T-helper 1 cell treated with Interleukin-12 subunit alpha and Interleukin-12 subunit beta and Interleukin-4 antibody, amounts not matched to agents 30 ng/mL and 1 ng/mL, for 36 hours (primary cell): ENCODE measurements around the gene RFT1. TPM values are rescaled to one million over a fixed set of nuclear protein-coding genes. Genes with fewer than 3 reads are reported as not detected.

Source experiments
- intact Hi-C: fragments of 100-400 bp; cut with micrococcal nuclease; formaldehyde crosslinking; loops from one replicate; pipeline ENCODE4 v1.15.1; 2024
- total RNA-seq: library from RNA; stranded (reverse); gene quantifications from 2 replicates; pipeline ENCODE4 v1.2.3, GENCODE V29; 2022

The RFT1 gene
- total RNA-seq, 1 donor from 2014 or later, result 34.1 TPM

DNA sequence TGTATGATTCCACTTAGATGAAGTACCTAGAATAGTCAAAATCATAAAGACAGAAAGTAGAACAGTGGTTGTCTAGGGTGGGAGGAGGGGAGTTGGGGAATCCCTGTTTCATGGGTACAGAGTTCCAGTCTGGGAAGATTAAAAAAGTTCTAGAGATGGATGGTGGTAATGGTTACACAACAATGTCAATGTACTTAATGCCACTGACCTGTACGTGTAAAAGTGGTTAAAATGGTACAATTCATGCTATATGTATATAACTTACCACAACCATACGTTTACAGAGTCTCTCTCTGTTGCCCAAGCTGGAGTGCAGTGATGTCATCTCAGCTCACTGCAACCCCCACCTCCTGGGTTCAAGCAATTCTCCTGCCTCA lies 90.9 kb downstream of the RFT1 start:
- intact Hi-C loops, result no loop called here

DNA sequence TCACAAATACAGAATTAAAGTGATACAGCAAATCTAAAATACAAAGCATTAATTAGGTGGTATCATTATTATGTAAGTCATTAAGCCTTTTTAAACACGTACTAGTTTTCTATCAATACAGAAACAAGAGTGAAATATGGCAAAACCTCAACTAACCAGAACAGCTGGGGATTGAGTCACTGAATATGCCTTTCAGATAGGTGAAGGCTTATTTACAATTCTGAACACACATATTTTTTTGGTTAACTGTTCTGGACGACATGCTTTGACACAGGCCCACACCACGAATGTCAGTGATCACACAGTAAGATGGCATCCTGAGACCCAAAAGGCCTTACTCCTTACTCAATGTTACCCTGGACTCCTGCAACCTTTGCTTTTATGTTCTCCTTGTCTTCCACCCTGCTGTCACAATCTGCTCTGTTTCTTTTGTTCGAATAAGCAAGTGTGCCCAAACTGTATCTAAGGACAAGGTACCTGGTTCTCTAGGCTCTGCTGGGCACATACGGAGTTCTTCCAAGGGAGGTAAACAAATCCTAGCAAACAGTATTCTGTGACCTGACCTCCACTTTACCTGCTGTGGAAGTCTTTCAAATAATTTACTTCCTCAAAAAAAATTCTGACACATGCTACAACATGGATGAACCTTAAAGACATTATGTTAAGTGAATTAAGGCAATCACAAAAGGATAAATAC lies 91.4 kb downstream of the RFT1 start:
- intact Hi-C loops, result no loop called here

Other genes starting within 250 kb of the RFT1 start
- 22.0 and 23.0 TPM in 2 replicates for gene STIMATE, start 232.9 kb downstream of the RFT1 start, total RNA-seq
- gene SFMBT1, start 84.4 kb downstream of the RFT1 start, total RNA-seq, result 34.2 and 34.9 TPM in 2 replicates
- gene PRKCD, start 30.8 kb upstream of the RFT1 start, total RNA-seq, result 27.5 and 29.5 TPM in 2 replicates
- gene TKT, start 125.6 kb upstream of the RFT1 start, total RNA-seq, result 231 and 232 TPM in 2 replicates
- gene DCP1A, start 217.1 kb upstream of the RFT1 start, total RNA-seq, result 37.3 and 40.1 TPM in 2 replicates